HuH-7 (cell line): ENCODE results near the gene DPM2.
A peak's percentile ranks its signal among the peaks of the same experiment; 100 is the strongest.

Source experiments
- DNase-seq: peaks from one replicate; pipeline ENCODE4 v3.0.0; 2011; ENCODE audit warnings: low spot score

DPM2 gene

DNA sequence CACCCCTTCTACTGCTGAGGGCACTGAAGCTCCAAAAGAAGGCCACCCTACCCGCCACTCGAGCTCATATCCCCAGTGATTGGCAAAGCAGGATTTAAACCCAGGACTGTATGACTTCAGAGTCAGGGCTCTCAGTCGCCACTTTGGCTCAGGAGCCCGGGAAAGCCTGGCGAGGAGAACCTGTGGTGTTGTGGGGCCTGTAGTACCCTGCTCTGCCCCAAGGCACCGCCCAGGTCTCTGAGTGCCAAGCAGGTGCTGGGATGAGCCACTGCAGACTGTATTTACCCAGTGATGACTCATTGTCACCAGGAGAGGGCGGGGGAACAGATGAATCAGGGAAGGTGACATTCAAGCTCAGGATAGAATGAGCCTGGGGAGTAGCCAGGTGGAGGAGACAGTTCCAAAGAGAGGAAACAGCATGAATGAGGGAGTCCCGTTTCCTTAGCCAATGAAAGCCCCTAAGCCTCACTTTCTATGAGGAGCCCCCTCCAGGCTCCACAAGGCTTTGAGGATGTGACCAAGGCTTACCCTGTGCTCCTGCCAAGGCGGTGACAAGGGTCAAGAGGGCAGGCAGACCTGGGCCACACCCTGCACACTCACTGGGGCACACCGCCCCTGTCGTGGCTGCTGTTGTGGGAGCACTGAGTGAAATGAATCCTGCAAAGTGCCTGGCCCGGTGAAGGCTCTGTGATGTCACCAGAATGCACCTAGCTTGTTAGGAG lies 17.8 kb upstream of the DPM2 start:
- peak; percentile 94 for DNase-seq

DNA sequence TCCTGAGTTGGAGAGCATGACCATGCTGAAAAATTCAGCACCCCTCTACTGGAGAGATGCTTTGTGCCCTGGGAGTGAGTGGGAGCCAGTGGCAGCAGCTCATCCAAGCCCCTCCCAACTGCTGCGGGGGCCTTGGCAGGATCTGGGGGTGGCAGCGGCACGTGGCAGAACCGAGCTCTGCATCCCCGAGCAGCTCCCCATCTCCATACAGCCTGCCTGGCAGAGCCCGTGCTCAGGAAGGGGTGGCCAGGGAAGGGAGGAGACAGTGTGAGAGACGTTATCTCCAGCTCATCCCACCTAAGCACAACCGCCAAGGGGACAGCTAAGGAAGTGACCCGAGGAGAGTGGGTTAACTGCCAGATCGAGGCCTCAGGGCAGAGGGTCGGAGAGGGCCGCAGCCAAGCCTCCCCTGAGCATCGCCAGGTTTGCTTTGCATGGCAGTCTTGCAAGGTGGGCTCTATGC lies 17.2 kb upstream of the DPM2 start:
- no peak for DNase-seq

DNA sequence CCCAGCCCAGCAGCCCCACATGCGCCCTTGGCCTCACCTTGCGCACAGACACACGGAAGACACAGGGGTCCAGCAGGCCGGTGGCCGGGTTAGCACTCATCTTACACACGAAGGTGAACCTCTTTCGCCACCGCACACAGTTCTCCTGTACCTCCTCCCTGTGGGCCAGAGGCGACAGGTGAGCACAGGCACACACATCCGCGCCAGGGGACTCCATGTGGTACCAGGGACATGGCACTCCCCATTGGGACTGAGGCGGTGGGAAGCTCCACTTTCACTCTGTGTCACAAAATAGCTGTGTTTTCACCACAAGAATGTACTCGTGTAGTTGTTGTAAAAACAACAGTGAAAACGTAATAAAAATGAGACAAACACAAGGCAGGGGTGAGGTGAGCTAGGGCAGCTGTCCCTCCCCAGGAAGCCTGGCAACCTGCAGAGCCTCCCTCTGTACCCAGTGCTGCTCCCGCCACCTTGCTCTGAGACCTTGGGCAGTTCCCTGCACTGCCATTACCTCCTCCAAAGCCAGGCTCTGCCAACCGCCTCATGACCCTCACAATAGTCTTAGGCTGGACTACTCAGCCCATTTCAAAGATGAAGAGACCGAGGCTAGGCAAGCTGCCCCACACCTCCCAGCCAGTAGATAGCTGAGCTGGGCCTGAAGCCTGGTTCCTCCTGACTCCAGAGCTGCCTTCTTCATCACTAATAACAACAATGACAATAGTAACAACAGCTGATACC lies 16.3 kb upstream of the DPM2 start:
- no peak for DNase-seq

DNA sequence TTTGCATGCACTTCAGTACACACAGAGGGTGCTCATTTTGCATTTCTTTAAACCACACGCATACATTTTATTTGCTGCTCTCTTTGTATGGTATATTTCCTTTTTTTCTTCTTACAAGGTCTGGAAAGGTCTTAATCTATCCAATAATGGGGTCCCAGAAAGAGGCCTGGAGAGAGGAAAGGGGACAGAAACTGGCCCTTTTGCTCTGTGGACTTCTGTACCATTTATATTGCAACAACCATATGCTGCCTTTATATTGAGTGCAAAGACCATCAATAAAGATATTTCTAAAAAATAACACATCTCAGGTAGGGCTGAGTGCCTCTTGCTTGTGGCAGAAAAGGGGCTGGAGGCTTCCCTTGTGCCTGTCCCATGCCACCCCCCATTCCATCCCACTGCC lies 15.5 kb upstream of the DPM2 start:
- no peak for DNase-seq

DNA sequence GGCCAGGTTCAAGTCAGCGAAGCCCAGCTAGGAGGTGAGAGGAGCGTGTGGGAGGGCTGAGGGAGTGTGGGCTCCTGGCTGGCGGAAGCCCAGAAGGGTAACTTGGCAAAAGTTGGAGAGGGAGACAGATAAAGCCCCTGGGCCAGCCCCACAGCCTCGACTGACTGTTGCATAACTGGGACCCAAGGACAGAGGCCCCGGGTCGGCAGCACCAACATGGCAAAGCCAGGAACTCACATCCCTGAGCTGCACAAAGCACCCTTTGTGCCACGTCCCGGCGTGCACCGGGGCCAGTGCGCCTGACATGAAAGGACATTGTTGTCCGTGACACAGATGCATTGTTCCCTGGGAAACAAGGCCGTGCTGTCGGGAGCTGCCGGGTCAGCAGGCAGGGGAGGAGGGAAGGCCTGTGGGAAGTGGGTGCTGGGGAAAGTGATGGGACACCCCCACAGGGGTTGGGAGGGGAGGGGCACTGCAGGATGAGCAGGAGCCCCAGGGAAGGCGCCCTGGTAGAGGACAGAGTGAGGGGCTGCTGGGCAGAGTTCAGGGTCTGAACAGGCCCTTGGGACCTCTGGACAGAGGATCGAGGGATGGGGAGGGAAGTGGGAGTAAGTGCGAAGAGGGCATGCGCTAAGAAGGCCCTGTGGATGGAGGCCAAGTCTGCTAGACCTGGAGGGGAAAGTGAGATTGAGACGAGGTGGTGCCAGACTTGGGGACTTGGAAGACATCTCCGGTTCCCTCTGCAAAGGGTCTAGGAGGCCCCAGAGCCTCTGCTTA lies 13.0 kb upstream of the DPM2 start:
- peak; percentile 72 for DNase-seq

DNA sequence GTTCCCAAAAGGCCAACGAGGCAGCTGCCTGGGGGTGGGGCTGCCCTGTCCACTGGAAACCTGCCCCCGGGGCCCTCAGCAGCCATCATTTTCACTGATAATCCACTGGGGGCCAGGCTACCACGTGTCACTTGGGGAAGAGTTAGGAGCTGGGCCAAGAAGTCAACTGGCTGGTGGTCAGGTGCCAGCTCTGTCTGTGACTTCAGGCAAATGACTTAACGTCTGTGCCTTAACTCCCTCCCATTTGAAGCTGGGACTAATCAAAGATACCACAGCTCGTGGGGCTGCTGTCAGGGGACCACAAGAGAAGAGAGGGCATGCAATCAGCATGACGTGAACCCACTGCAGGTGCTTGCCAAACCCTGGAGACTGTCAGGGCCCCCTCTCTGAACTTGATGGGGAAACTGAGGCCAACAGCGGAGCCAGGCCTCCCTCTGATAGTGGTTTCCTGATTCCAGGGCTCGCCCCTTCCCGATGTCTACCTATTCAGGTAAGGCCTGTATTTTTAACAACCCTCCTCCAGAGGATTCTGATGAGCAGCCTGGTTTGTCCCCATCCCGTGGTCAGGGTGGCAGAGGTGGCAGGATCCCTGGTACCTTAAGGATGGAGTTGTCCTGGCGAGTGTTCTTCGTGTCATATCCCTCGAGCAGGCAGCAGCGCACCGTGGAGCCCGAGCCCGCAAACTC lies 12.3 kb upstream of the DPM2 start:
- DNase-seq: no peak

DNA sequence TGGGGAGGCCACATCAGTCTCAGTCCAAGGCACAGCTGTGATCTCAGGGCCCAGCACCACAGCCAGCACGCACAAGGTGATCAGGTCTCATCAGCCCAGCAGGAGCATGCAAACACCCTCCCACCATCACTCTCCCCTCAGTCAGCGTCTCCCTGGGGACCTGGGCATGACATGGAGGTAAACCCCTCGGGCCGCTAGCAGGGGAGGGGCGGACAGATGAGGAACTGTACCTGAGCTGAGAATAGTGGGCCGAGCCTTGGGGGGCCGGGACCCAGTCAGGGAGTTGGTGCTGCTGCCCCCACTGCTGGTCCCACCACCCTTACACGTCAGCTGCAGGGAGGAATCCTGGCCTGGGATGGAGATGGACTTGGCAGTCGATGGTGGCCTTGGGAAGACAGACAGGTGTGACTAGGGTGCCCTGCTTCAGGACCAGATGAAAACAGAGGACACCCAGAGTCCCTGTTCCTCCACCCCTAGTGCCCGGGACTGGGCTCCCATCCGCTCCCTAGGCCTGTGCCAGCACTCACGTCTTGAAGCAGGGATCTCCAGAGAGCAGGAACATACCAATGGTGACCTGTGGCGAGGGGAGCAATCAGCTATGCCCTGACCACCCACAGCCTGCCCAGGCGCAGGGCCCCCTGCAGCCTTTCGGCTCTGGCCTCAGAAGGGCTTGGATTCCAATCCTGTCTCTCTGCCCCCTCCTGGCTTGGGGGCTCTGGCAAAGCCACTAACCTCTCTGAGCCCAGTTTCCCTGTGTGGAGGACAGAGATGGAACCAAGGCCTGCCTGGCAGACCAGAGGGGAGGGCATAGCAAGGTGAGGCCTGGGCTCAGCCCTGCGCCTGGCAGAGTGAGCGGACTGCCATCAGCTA lies 10.4 kb upstream of the DPM2 start:
- no peak for DNase-seq

DNA sequence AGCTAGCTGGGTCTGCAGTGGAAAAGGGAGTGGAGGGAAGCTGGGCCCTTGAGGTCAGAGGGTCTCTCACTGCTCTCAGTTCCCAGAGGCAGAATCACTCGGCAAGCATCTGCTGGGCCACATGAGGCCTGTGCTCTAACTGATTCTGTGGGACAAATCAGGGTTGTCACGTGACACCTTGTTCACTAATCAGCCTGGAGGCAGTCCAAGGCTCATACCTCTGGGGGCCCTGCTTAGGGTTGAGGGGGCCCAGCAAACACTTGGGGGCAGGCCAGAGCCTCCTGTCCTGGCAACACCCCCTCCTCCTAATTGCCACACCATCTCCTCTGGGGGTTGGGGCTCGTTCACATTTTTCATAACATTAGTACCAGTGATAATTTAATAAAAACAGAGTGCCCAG lies 9.1 kb upstream of the DPM2 start:
- no peak for DNase-seq

DNA sequence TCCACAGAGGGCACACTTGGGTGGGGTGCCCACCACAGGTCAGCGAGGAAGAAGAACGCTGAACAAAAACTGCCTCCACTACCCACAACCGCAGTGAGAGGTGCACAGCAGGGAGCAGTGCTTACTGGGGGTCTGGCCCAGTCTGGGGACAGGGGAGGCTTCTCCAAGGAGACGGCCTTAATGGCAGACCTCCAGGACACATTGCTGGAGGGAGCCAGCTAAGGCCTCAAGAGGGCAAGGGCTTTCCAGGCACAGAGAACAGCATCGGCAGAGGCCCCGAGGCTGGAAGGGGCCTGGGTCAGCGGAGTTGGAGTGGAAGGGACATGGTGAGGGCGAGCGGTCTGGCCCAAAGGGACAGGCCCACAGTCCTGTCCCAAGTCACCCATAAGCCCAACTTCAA lies 8.3 kb upstream of the DPM2 start:
- no peak for DNase-seq

DNA sequence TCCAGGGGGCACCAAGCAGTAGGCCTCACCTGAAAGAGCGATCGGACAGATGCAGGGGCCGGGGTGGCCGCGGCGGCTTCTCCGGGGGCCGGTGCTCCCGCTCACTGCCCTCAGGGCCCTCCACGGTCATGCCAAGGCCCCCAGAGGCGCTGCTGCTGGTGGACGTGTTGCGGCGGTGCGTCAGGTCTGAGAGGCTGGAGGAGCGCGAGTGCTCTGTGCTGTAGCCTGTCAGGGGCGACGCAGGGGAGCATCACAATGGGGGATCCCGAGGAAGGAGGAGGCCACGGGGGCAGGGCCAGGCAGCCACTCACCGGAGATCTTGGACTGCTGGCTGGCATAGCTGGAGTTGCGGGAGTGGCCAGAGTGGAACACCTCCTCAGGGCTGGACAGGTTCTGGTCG lies 7.7 kb upstream of the DPM2 start:
- no peak for DNase-seq

DNA sequence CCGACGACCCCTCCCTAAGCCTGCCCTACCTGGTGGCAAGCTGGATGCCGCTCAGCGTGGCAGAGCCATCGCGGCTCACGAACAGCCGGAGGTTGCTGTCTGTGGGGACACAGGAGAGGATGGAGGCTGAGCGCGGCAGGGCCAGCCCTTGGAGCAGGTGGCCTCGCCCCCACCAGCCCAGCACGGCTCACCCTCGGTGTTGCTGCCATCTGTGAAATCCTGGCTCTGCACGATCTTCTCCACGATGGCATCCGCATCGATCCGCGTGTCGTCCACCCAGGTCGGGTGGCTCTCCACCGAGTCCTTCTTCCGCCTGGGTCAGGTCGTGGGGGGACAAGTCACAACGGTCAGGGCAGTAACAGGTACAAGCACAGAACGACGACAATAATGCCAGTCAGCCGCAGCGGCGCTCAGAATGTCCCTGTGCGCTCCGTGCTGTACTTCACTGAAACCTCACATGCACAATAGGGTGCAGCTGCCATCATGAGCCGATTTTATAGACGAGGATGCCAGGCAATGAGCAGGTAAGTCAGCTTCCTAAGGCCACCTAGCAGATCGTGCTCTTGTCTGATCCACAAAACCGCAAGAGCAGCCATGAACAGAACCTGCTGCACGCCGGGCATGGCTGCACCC lies 7.0 kb upstream of the DPM2 start:
- DNase-seq: no peak

DNA sequence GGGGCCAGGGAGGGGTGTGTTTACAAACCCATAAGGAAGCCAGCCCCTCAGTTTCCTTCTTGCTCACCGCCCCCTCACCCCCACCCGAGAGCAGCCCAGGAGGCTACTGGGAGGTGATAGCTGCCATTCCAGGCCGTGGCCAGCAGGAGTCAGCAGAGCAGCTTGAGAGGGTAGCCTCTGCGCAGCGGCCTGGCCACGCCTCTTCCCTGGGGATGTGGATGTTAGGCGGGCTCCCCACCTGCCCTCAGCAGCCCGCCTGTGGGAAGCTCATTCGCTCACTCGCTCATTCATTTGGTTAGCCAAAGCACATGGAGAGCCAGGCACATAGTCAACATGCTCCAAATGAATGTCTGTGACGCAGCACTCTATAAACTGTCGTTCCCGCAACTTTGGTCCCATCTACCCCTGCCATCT lies 6.1 kb upstream of the DPM2 start:
- DNase-seq: peak; percentile 85

DNA sequence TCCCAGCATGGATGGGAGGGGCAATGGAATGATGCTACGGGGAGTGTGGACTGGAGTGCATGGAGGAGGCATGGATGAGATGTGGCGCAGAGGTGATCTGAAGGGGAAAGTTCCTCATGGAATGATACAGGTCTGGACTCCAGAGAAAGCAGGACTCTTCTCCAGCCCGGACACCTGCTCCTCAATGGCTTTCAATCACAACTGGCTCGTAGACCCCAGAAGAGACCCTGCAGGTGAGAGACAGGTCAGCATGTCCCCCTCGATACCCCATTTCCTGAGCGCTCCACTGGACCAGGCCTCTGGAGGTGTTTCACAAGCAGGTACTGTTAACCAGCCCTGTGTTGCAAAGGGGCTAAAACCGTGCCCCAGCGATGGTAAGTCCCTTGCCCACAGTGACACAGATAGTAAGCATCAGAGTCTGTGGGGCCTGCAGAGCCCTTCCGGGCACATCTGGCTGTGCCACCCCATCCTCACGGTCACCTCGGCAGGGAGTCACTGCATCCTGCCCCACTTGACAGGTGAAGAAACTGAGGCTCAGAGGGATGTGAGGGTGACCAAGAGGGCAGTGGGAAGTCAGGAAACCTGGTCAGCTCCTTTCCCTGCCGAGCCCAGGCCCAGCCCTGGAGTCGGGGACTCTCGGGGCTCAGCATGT lies 5.5 kb upstream of the DPM2 start:
- DNase-seq: no peak

DNA sequence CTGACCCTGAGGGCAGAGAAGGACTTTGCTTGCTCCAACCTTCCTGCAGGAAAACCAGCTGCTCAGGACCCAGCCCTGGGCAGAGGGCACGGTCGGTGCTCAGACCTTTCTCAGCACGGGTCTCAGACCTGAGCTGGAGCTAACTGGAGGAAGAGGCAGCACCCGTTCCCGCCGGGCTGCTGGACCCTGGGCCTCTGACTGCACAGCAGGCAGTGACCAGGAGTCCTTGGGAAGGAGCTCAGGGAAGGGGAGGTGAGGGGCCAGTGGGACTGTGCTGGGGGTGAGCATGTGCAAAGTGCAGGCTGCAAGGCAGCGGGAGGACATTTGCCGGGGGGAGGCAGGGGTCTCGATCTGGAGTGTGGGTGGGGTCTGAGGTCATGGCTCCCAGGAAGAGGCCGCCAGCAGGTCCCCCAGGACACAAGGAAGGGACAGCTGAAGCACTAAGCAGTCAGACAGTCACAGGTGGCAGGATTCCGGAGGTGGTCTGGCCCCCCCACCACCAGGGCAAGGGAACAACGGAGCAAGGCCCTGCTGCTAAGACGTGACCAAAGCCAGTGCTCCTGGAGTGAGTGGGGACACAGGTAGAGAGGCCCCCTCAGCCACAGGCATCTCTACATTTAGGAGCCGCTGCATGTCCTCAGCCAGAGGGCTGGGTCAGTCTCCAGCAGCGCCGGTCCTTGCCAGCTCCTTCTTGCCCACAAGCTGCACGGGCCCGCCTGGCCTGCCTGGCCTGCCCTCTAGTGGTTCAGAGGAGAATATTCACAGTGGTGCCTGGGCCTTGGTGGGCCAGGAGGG lies 4.8 kb upstream of the DPM2 start:
- peak; percentile 83 for DNase-seq

DNA sequence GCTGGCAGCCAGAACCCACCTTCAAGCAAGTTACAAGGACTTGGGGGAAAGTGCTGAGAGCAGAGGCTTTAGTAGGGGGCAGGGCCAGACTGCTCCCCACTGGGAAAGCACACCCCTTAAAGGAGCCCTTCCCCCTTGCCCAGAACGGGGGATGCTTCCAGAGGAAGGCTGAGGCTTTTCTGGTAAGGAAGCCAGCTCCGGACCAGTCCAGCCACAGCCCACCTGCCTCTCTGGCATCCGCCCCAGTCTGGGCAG lies 4.2 kb upstream of the DPM2 start:
- no peak for DNase-seq

DNA sequence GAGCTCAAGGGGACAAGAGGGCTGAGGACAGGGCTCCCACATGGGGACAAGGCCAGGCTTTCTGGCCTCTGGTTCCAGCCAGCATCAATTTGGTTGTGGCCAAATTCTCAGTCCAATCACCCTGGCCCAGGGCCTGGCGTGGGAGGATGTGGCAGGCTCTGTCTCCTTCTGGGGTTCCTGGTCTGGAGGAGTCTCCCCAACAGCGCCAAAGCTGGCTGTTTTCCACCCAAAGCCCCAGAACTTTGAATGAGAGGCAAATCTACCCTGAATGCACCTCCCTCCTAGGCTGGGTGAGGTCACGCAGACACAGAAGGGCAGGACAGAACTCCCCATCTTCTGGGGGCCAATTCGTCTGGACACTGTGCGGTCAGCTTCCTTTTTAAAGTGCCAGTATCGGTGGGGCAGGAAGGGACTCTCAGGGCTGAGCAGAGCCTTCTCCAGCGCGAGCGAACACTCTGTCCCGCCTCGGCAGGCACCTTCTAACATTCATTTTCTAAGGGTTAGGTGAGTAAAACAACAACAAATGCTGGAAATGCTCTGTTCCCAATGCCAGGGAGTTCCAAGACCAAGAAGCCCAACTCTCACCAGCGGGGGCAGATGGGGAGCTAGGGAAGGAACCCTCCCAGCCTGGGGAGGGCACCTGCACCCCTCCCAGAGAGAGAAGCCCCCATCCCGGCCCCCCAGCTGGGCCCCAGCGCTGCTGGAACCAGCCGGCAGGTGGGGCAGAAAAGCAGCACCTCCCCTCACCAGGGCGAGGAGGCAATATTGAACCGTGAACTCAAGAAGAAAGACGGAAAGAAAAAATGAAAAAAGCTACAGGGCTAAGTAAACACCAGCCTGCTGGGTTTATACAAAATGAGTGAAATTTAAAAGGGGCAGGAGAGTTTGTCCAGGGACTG lies 3.7 kb upstream of the DPM2 start:
- DNase-seq: no peak

DNA sequence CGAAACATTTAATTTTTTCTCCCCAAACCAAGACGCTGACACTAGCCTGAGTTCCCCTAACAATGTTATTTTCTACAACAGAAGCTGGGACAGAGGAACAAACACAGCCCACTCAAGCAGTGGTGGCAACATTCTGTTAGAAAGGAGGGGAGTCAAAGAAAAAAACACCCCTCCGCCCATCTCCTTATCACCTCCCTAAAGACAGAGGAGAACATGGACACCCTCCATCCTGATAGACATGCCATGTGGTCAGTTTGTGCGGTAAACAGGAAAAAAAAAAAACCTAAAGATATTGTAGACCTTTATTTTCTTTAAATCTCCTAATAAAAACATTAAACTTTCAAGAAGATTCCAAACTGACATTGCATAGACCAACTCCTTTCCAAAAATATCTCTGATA lies 2.9 kb upstream of the DPM2 start:
- DNase-seq: no peak

DNA sequence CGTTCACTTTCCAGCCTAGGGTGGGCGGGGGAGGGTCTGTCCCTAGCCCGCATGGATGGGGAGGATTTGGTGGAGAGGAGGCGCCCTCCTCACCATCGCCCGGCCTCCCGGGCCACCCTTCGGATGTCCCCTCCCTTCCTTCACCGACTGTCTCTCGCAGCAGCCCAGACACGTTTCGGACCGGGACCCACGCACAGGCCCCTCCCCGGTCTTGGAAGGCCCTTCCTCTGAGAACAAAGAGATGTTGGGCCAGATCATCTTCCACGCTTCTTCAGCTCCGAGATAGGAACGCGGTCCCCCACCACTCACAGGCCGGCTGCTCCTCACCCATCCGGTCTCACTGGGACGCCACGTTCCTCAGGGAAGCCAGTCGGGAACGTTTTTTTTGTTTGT lies 640 bp upstream of the DPM2 start:
- DNase-seq: no peak

DNA sequence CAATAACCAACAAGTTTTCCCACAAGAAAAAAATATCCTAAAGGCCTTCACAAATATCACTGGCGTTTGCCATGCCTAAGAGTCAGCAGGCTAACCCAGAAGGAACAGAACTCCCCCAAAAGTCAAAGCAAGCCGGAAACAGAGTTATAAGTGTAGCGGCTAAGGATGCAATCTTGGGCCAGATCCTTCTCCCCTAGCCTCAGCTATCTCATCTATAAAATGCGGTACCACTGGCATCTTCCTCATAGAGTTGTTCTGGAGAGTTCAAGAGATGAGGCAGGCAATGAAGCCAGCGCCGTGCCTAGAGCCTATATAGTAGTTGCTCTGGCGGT lies 632 bp downstream of the DPM2 start:
- DNase-seq: no peak
